ENCODE data around the gene AKR1B15.
"Not testable (repeated sequence)": the region's sequence is repeated elsewhere in the genome, so short reads cannot be mapped to it uniquely, and the experiment has no call there.

AKR1B15 gene

GRCh38 chr7:134546955-134547354 is 2.0 kb upstream of the AKR1B15 start:
- peak overlapping the region; percentile 76 for H3K4me3 ChIP-seq (ENCODE audit: low read length)
- H3K9ac ChIP-seq (ENCODE audit: low read depth, low read length) = no peak overlapping the region
- H3K27me3 ChIP-seq (ENCODE audit: control insufficient read depth, insufficient read depth, low read length) = peaks cover 31% of the 10 kb centered on the region
- H3K4me2 ChIP-seq (ENCODE audit: low read length) = peak overlapping the region; percentile 97
- no peaks in the 10 kb centered on the region for H3K36me3 ChIP-seq (ENCODE audit: insufficient read depth, low read length)
- peaks cover 24% of the 10 kb centered on the region for H3K4me1 ChIP-seq (ENCODE audit: control insufficient read depth, insufficient read depth, low read length)
- H3K9me3 ChIP-seq (replicated peaks; ENCODE audit: low read length) = no peaks in the 10 kb centered on the region

- H3K4me1 ChIP-seq (ENCODE audit: control insufficient read depth, insufficient read depth, low read length) = peaks cover 29% of the 10 kb centered on the region
- peak overlapping the region; percentile 76 for H3K4me3 ChIP-seq (ENCODE audit: low read length)
- peak overlapping the region; percentile 48 for H3K9ac ChIP-seq (ENCODE audit: low read depth, low read length)
- H3K27me3 ChIP-seq (ENCODE audit: control insufficient read depth, insufficient read depth, low read length) = peaks cover 28% of the 10 kb centered on the region
- H3K9me3 ChIP-seq (replicated peaks; ENCODE audit: low read length) = no peaks in the 10 kb centered on the region
- no peaks in the 10 kb centered on the region for H3K36me3 ChIP-seq (ENCODE audit: insufficient read depth, low read length)
- H3K4me2 ChIP-seq (ENCODE audit: low read length) = peak overlapping the region; percentile 97
Measured at GRCh38 chr7:134547397-134548054, 1.4 kb upstream of the AKR1B15 start.

GRCh38 chr7:134549366-134549765 is 456 bp downstream of the AKR1B15 start:
- no peaks in the 10 kb centered on the region for H3K36me3 ChIP-seq (ENCODE audit: insufficient read depth, low read length)
- H3K9ac ChIP-seq (ENCODE audit: low read depth, low read length) = no peak overlapping the region
- H3K4me3 ChIP-seq (ENCODE audit: low read length) = no peak overlapping the region
- no peaks in the 10 kb centered on the region for H3K9me3 ChIP-seq (replicated peaks; ENCODE audit: low read length)
- peaks cover 19% of the 10 kb centered on the region for H3K27me3 ChIP-seq (ENCODE audit: control insufficient read depth, insufficient read depth, low read length)
- H3K4me2 ChIP-seq (ENCODE audit: low read length) = no peak overlapping the region
- peaks cover 29% of the 10 kb centered on the region for H3K4me1 ChIP-seq (ENCODE audit: control insufficient read depth, insufficient read depth, low read length)

GRCh38 chr7:134552105-134552504 is 3.2 kb downstream of the AKR1B15 start:
- Histone ChIP-seq H3K4me2 (ENCODE audit: low read length) (peak overlapping the region; percentile 50), H3K4me1 (ENCODE audit: control insufficient read depth, insufficient read depth, low read length) (peaks cover 26% of the 10 kb centered on the region)

GRCh38 chr7:134553976-134554375 is 5.1 kb downstream of the AKR1B15 start:
- no peak overlapping the region for H3K4me3 ChIP-seq (ENCODE audit: low read length)
- no peaks in the 10 kb centered on the region for H3K36me3 ChIP-seq (ENCODE audit: insufficient read depth, low read length)
- peaks cover 21% of the 10 kb centered on the region for H3K27me3 ChIP-seq (ENCODE audit: control insufficient read depth, insufficient read depth, low read length)
- no peaks in the 10 kb centered on the region for H3K9me3 ChIP-seq (replicated peaks; ENCODE audit: low read length)
- peaks cover 10% of the 10 kb centered on the region for H3K4me1 ChIP-seq (ENCODE audit: control insufficient read depth, insufficient read depth, low read length)
- H3K4me2 ChIP-seq (ENCODE audit: low read length) = no peak overlapping the region
- no peak overlapping the region for H3K9ac ChIP-seq (ENCODE audit: low read depth, low read length)

More at GRCh38 chr7:134552105-134552504, 3.2 kb downstream of the AKR1B15 start:
- Histone ChIP-seq H3K27me3 (ENCODE audit: control insufficient read depth, insufficient read depth, low read length) (peaks cover 11% of the 10 kb centered on the region), H3K9ac (ENCODE audit: low read depth, low read length) (peak overlapping the region; percentile 27), H3K9me3 (replicated peaks; ENCODE audit: low read length) (no peaks in the 10 kb centered on the region), H3K36me3 (ENCODE audit: insufficient read depth, low read length) (no peaks in the 10 kb centered on the region), H3K4me3 (ENCODE audit: low read length) (no peak overlapping the region)

GRCh38 chr7:134554417-134554966 is 5.6 kb downstream of the AKR1B15 start:
- no peak overlapping the region for H3K4me2 ChIP-seq (ENCODE audit: low read length)
- H3K36me3 ChIP-seq (ENCODE audit: insufficient read depth, low read length) = no peaks in the 10 kb centered on the region
- no peak overlapping the region for H3K4me3 ChIP-seq (ENCODE audit: low read length)
- no peak overlapping the region for H3K9ac ChIP-seq (ENCODE audit: low read depth, low read length)
- peaks cover 8% of the 10 kb centered on the region for H3K4me1 ChIP-seq (ENCODE audit: control insufficient read depth, insufficient read depth, low read length)
- H3K27me3 ChIP-seq (ENCODE audit: control insufficient read depth, insufficient read depth, low read length) = peaks cover 21% of the 10 kb centered on the region
- H3K9me3 ChIP-seq (replicated peaks; ENCODE audit: low read length) = no peaks in the 10 kb centered on the region

- H3K4me1 ChIP-seq (ENCODE audit: control insufficient read depth, insufficient read depth, low read length) = peaks cover 3% of the 10 kb centered on the region
- H3K36me3 ChIP-seq (ENCODE audit: insufficient read depth, low read length) = no peaks in the 10 kb centered on the region
- H3K9me3 ChIP-seq (replicated peaks; ENCODE audit: low read length) = no peaks in the 10 kb centered on the region
- H3K4me2 ChIP-seq (ENCODE audit: low read length) = no peak overlapping the region
- peaks cover 10% of the 10 kb centered on the region for H3K27me3 ChIP-seq (ENCODE audit: control insufficient read depth, insufficient read depth, low read length)
- H3K9ac ChIP-seq (ENCODE audit: low read depth, low read length) = no peak overlapping the region
- no peak overlapping the region for H3K4me3 ChIP-seq (ENCODE audit: low read length)
Measured at GRCh38 chr7:134557391-134557790, 8.5 kb downstream of the AKR1B15 start.

- no peak overlapping the region for H3K9ac ChIP-seq (ENCODE audit: low read depth, low read length)
Measured at GRCh38 chr7:134558370-134558769, 9.5 kb downstream of the AKR1B15 start.

GRCh38 chr7:134561616-134562015 is 12.7 kb downstream of the AKR1B15 start:
- not testable (repeated sequence) for H3K36me3 ChIP-seq (ENCODE audit: insufficient read depth, low read length); H3K27me3 ChIP-seq (ENCODE audit: control insufficient read depth, insufficient read depth, low read length); H3K4me3 ChIP-seq (ENCODE audit: low read length); H3K4me2 ChIP-seq (ENCODE audit: low read length); H3K9me3 ChIP-seq (replicated peaks; ENCODE audit: low read length); H3K9ac ChIP-seq (ENCODE audit: low read depth, low read length)
- peaks cover 10% of the 10 kb centered on the region for H3K4me1 ChIP-seq (ENCODE audit: control insufficient read depth, insufficient read depth, low read length)

More at GRCh38 chr7:134558370-134558769, 9.5 kb downstream of the AKR1B15 start:
- H3K9me3 ChIP-seq (replicated peaks; ENCODE audit: low read length) = no peaks in the 10 kb centered on the region
- peaks cover 10% of the 10 kb centered on the region for H3K4me1 ChIP-seq (ENCODE audit: control insufficient read depth, insufficient read depth, low read length)
- H3K36me3 ChIP-seq (ENCODE audit: insufficient read depth, low read length) = no peaks in the 10 kb centered on the region
- peaks cover 10% of the 10 kb centered on the region for H3K27me3 ChIP-seq (ENCODE audit: control insufficient read depth, insufficient read depth, low read length)
- H3K4me2 ChIP-seq (ENCODE audit: low read length) = no peak overlapping the region
- no peak overlapping the region for H3K4me3 ChIP-seq (ENCODE audit: low read length)

GRCh38 chr7:134562136-134562535 is 13.2 kb downstream of the AKR1B15 start:
- H3K4me1 ChIP-seq (ENCODE audit: control insufficient read depth, insufficient read depth, low read length) = peaks cover 10% of the 10 kb centered on the region
- no peak overlapping the region for H3K9ac ChIP-seq (ENCODE audit: low read depth, low read length)
- H3K4me2 ChIP-seq (ENCODE audit: low read length) = no peak overlapping the region
- H3K4me3 ChIP-seq (ENCODE audit: low read length) = no peak overlapping the region
- peaks cover 9% of the 10 kb centered on the region for H3K9me3 ChIP-seq (replicated peaks; ENCODE audit: low read length)
- peaks cover 10% of the 10 kb centered on the region for H3K27me3 ChIP-seq (ENCODE audit: control insufficient read depth, insufficient read depth, low read length)
- H3K36me3 ChIP-seq (ENCODE audit: insufficient read depth, low read length) = no peaks in the 10 kb centered on the region

- not testable (repeated sequence) for H3K9me3 ChIP-seq (replicated peaks; ENCODE audit: low read length); H3K9ac ChIP-seq (ENCODE audit: low read depth, low read length); H3K4me2 ChIP-seq (ENCODE audit: low read length); H3K27me3 ChIP-seq (ENCODE audit: control insufficient read depth, insufficient read depth, low read length); H3K4me3 ChIP-seq (ENCODE audit: low read length); H3K36me3 ChIP-seq (ENCODE audit: insufficient read depth, low read length)
- peaks cover 10% of the 10 kb centered on the region for H3K4me1 ChIP-seq (ENCODE audit: control insufficient read depth, insufficient read depth, low read length)
Measured at GRCh38 chr7:134563398-134563749, 14.5 kb downstream of the AKR1B15 start.

GRCh38 chr7:134565643-134566136 is 16.8 kb downstream of the AKR1B15 start:
- peaks cover 9% of the 10 kb centered on the region for H3K9me3 ChIP-seq (replicated peaks; ENCODE audit: low read length)
- H3K4me2 ChIP-seq (ENCODE audit: low read length) = no peak overlapping the region
- H3K36me3 ChIP-seq (ENCODE audit: insufficient read depth, low read length) = no peaks in the 10 kb centered on the region
- peaks cover 10% of the 10 kb centered on the region for H3K4me1 ChIP-seq (ENCODE audit: control insufficient read depth, insufficient read depth, low read length)
- H3K9ac ChIP-seq (ENCODE audit: low read depth, low read length) = no peak overlapping the region
- no peak overlapping the region for H3K4me3 ChIP-seq (ENCODE audit: low read length)
- no peaks in the 10 kb centered on the region for H3K27me3 ChIP-seq (ENCODE audit: control insufficient read depth, insufficient read depth, low read length)

Measured in skeletal muscle satellite cell (primary cell).